Measurements from ENCODE around the gene FER.

- TF ChIP-seq, protein P1, sequence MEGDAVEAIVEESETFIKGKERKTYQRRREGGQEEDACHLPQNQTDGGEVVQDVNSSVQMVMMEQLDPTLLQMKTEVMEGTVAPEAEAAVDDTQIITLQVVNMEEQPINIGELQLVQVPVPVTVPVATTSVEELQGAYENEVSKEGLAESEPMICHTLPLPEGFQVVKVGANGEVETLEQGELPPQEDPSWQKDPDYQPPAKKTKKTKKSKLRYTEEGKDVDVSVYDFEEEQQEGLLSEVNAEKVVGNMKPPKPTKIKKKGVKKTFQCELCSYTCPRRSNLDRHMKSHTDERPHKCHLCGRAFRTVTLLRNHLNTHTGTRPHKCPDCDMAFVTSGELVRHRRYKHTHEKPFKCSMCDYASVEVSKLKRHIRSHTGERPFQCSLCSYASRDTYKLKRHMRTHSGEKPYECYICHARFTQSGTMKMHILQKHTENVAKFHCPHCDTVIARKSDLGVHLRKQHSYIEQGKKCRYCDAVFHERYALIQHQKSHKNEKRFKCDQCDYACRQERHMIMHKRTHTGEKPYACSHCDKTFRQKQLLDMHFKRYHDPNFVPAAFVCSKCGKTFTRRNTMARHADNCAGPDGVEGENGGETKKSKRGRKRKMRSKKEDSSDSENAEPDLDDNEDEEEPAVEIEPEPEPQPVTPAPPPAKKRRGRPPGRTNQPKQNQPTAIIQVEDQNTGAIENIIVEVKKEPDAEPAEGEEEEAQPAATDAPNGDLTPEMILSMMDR (IDR thresholded peaks at IDR 0.05; ENCODE audit: borderline replicate concordance, extremely low read depth, low read length, poor library complexity, severe bottlenecking) = no peak
- no peak for TF ChIP-seq EZH2 (IDR thresholded peaks at IDR 0.05; ENCODE audit: borderline replicate concordance, low read depth, low read length, severe bottlenecking)
These were observed 71.0 kb downstream of the FER start for GRCh38 chr5:108818613-108819272.

All from DND-41 (cell line).